Stomach (tissue), 4 donors: Measurements from ENCODE around the gene ARL6IP5.

Source experiments
- CTCF ChIP-seq, 7 experiments: fragments of 450-650 bp in 4 of 7; fragments of 200-600 bp in 3 of 7; sonication (generic) in 3 of 7; IDR thresholded peaks; one replicate each; pipeline ENCODE4 v1.5.1; 2016 to 2019; ENCODE audit warnings: antibody characterized with exemption in 7 of 7, control low read depth in 2 of 7, mild to moderate bottlenecking in 1 of 7
- EP300 ChIP-seq: sonication (generic); formaldehyde crosslinking; IDR thresholded peaks from one replicate; pipeline ENCODE4 v1.6.1; 2017; ENCODE audit warnings: antibody characterized with exemption
- POLR2A ChIP-seq, 4 donors: fragments of 450-650 bp; IDR thresholded peaks; one replicate each; pipeline ENCODE4 v1.6.1; 2016; ENCODE audit warnings: antibody characterized with exemption in 4 of 4, control low read depth in 2 of 4, mild to moderate bottlenecking in 1 of 4, moderate library complexity in 1 of 4
- POLR2AphosphoS5 ChIP-seq, 3 donors: sonication (generic); formaldehyde crosslinking; IDR thresholded peaks; one replicate each; pipeline ENCODE4 v1.6.1; 2016; ENCODE audit warnings: antibody characterized with exemption in 3 of 3

- TF ChIP-seq POLR2AphosphoS5 (IDR thresholded peaks at IDR 0.05): no peak
- TF ChIP-seq CTCF (IDR thresholded peaks at IDR 0.05): no peak
- TF ChIP-seq EP300: no peak
- no peak for TF ChIP-seq POLR2A (IDR thresholded peaks at IDR 0.05)
These were observed 58.2 kb downstream of the ARL6IP5 start for GRCh38 chr3:69142797-69143454.
